ENCODE results near the gene WDR1.

WDR1 gene

DNA sequence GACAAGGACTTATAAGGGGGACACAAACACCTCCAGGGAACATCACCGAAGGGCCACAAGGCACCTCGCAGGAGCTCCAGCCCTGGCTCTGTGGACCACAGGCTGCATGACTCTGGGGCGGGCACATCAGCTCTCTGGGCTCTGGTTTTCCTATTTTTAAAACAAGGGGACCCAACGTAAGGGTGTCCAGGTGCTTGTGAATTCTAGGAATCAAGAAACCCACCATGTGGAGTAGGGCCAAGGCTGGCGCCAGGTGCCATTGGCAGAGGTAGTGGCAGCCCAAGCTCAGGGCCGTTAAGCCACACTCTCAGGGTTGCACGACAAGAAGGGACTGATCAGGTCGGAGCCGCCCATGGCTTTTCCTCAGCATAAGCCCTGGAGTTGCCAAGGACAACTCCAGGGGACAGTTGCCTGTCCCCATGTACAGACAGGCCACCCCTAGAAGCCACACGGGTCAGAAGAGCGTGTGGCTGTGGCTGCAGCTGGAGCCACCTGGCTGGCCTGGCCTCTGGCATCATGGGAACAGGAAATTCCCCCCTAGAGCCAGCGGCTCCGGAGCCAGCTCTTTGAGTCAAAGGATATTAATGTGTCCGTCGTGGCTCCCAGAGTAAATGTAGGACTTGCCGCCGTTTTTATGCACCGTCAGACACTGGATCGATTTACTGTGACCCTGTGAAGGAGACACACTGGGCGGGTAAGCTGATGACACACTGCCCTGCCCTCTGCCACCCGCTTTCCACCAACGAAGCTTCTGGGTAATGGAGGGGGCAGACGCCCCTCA is 32.5 kb downstream of the WDR1 start:
- DNase-seq, result no peak

DNA sequence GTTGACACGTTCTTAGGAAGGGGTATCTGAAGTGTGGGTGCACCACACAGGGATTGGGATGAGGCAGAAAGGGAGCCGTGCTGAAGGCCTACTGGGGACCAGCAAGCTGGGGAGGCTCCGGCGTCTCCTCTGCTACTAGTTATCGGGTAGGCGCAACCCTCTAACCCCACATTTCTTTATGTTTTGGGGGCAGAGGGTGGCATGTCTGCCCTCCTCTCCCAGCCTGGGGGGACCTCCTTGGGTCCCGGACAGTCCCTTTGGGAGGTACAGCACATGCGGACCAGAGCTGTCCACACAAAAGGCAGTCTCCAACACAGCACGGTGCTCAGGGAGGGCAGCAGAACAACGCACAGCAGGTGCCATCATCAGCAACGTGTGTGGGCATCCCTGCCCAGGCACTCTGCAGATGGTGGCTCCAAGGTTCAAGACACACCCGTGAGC is 33.2 kb downstream of the WDR1 start:
- DNase-seq, result no peak

DNA sequence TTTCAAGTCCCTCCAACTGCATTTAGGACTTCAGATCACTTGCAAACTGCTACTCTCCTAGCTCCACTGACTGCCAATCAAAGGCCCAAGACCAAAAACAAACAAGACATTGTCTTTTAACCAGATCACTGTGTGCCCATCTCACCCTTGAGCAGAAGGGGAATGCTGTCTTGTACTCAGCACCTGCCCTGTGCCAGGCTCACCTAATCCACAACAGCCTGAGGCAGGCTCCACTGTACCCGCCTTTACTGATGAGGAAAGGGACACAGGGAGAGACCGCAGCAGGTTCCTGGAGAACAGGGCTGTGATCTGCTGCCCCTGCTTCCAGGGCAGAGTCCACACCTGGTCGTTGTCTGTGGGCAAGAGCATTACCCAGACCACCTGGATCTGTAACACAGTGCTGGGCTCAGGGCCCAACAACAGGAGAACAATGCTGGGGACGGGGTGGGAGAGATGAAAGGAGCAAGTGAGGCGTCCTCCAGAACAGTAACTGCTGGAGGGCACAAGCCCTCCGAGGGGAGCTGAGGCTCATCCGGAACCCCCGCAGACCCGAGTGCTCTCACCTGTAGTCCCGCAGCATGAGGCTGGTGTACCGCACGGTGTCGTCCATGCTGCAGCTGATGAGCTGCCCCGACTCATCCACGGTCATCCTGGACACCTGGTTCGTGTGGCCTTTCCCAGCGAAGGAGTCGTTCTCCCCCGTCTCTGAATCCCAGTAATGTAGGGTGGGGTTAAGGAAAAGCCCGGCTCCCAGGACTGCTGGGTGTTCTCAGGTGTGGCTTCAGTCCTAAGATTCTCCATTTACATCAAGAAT is 33.9 kb downstream of the WDR1 start:
- no peak for DNase-seq

DNA sequence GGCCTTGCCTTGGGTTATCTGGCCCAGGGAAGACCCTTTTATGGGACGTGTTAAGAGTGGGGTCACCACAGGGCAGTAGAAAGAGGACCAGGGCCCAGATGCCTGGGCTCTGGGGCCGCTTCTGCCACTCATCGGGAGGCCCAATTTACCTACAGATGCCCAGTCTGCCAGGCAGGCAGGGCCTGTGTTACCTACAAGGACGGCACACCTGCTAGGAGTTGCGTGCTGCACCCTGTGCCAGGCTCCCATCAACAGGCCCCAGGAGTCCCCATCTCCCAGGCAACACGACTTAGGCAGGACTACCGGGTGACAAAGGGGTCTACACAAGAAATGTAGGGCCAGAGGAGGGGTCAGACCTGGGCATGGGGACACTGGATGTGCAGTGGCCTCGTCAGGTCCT is 34.6 kb downstream of the WDR1 start:
- DNase-seq, result no peak

- DNase-seq, result no peak
Measured at GRCh38 chr4:10081218-10081606, 35.4 kb downstream of the WDR1 start.

GRCh38 chr4:10080589-10081217 is 35.9 kb downstream of the WDR1 start:
- DNase-seq, result no peak

GRCh38 chr4:10079912-10080588 is 36.5 kb downstream of the WDR1 start:
- no peak for DNase-seq

DNA sequence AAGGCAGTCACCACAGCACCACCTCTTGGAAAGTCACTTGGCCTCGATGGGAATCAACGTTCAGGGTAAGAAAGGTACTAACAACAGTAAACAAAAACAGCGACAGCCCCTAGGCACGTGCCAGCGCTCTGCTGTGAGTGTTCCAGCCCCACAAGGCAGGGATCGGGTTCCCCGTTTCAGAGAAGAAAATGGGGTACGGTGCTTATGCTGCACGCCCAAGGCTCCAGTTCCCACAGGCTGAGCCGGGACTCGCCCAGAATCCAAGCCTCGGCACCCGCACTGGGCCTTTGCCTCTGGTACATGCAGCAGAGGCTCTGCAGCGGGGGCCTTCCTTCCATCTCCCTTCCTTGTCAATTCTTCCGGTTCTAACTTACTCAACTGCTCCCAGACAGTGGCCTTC is 37.3 kb downstream of the WDR1 start:
- no peak for DNase-seq

GRCh38 chr4:10078481-10079233 is 37.9 kb downstream of the WDR1 start:
- no peak for DNase-seq

- peak; percentile 30 for DNase-seq
Measured at GRCh38 chr4:10077483-10078335, 38.9 kb downstream of the WDR1 start.

DNA sequence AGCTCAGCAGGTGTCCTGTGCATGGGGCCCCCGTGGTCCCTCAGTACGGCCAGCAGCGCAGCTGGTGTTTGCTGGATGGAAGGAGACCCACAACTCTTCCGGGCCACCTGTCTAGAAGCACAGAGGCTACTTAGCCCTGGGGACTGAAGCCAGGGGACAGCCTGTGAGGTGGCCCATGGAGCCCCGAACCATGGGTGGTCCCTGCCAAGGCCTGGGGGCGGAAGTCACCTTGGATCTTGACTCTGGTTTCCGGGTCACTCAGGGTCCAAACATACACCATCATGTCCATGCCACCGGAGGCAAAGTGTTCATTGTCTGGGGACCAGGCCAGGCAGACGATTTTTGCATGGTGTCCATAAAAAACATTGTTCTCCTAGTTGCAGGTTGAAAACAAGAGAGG is 39.5 kb downstream of the WDR1 start:
- no peak for DNase-seq

- DNase-seq, result no peak
Measured at GRCh38 chr4:10075953-10076391, 40.6 kb downstream of the WDR1 start.

DNA sequence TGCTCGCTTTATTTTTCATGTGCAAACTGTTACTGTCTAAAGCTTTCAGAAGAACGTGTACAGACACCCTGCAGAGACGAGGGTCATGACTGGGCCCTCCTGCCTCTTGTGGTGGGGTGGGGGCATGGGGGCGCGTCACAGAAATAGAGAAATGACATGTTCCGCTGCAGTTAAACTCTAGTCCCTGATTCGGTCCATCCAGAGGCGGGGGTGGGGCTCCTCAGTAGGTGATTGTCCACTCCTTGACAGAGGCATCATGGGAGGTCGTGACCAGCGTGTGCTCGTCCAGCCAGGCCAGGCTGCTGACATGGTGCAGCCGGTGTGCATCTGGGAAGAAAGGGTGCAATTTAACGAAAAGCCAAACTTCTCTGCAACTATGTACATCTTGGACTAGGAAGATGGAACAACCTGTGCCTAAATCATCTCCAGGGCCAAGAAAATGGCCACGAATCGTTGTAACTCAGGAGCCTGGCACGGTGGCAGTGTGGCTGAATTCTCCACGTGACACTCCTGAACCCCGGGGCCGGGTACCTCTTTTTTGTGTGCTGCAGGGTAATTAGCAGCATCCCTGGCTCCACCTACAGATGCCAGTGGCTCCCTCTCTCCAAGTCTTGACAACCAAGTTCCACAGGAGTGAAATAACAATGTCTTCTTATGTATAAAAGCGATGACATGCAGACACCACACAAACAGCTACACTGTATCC is 41.3 kb downstream of the WDR1 start:
- no peak for DNase-seq

GRCh38 chr4:10074767-10075105 is 41.9 kb downstream of the WDR1 start:
- DNase-seq, result peak; percentile 67

DNA sequence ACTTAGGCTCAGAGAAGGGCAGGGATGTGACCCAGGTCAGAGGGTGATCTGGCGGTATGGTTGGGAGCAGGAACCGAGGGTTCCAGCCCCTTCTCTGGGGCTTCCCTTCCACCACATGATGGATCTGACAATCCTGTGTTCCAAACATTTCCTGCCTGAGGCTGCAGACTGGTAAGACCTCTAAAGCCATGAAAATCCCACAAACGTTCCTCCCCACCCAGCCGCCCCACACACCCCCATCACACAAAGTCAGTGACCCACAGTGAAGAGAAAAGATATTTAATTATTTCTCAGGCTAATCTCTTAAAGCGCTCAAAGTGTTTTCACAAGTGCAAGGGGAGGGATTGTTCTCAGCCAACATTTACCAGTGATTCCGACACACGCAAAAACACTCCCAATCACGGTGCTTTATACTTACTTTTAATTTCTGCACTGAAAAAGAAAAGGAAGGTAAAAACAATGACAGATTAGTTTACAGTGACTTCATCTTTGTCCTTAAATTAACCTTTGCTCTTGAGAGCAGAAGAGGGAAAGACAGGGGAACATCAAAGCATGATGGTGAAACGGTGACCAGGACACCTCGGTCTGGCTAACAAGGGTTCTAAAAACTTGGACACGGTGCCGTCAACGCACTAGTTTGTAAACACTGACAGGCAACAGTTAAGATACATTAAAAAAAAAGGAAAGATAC is 42.4 kb downstream of the WDR1 start:
- DNase-seq, result no peak

DNA sequence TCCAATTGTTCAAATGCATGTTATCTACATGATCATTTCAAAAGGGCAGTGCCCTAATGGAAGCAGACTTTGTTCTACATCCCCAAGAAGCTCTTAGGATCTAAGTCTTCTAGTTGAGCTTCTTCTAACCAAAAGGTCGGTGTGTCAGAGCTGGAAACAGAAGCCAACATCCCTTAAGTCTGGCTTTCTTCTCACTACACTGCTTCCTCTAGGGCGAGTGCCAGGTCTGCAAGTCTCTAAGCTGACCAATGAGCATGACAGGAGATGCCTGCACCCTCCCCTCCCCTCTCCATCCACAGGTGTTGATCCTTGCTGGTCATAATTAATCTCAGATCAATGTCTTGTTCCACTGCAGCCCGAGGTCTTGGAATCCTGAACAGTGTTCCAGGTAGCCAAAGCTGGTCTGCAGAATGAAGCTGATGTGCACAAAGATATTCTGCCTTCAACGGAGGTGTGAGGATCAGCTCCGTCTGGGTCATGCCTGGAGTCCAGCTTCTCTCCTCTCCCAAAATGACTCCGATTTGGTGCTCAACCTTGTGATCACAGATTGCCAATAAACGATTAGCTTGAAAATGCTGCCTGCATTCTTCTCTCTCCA is 44.1 kb downstream of the WDR1 start:
- no peak for DNase-seq

DNA sequence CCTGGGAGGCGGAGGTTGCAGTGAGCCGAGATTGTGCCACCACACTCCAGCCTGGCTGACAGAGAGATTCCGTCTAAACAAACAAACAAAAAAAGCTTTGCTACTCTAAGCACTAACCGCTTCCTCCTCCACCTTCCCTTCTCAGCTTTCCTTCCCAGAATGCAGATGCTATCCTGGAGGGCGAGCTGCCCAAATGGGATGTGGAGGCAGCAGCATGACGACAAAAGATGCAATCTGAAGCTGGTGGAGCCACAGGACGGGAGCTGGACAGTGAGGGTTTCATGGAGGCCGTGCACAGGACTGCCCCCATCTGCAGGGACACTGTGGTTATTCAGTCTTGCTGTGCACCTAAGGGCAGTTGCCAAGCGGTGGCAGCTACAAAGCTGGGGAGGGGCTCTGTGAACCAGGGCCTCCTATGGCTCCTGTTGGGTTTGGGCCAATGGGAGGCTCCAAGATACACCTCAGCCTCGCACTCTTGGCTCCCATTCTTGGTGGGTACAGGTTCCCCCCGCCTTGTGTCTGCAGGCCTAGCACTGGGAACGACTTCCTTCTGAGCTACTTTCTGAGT is 47.4 kb downstream of the WDR1 start:
- no peak for DNase-seq

DNA sequence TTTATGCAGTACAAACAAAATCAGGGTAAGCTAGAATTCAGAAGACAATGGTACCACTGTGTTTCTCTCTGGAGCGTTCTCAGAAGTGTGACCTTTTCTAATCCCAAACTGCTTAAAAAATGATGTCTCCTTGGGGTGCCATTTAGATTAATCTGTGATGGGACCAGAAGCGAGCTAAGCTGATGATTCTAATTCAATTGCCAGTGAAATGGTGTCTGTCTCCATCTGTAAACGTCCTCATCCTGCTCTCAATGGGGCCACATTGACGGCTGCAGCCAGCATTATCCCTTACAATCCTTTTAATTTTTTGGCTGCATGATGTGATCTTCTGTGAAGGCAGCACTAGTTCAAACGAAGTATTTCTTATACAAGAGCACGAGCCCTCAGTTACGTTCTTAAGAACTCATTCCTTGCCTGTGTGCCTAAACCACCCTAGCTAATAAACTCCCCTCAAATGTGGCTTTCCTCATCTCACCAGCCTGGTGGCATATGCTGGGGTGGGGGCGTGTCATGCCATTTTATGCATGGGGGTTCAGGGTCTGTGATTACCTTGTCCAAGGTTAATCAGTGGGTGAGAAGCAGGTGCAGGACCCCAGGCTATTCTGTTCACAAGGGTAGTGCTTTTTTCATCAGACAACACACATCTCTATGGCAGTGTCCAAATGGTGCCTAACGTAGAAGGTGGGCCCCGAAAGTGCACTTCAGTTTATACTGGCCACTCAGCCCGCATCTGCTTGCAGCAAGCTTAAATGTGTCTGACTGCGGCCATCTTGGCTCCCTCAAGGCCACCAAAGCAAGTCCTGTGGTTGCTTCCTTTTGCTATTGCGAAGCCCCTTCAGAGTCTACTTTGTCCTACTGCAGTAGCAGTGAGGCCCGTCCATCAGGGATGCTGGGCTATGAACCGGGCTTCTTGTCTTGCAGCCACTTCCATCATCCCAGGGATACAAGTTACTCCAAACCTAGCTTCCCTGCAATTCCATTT is 49.6 kb downstream of the WDR1 start:
- no peak for DNase-seq
